Naive thymus-derived CD4-positive, alpha-beta T cell (primary cell): ENCODE measurements around the gene COL9A3. TPM values are rescaled to one million over a fixed set of nuclear protein-coding genes. Genes with fewer than 3 reads are reported as not detected.

ENCODE experiments used
- ATAC-seq: fragments of 150-1000 bp; cut with Tn5 transposase; 2 replicates; pipeline ENCODE4 v1.10.0; 2021; ENCODE audit warnings: mild to moderate bottlenecking, moderate library complexity
- CTCF ChIA-PET: fragments of 350-600 bp; sonication (Branson Sonifier 250); formaldehyde crosslinking; loops from one replicate; lab custom pipeline; 2021; ENCODE audit warnings: antibody characterized with exemption; lab: Charles Lee
- POLR2A ChIA-PET: fragments of 350-600 bp; sonication (Branson Sonifier 250); formaldehyde crosslinking; loops from one replicate; lab custom pipeline; 2021; ENCODE audit warnings: antibody characterized with exemption, inconsistent platforms; lab: Charles Lee
- DNase-seq, 9 donors: peaks; one replicate each; pipeline versions ENCODE4 v3.0.0 to v3.0.0-alpha.2; 2020 to 2022; ENCODE audit warnings: mixed read lengths in 1 of 9
- H3K27ac ChIP-seq: one replicate; pipeline ENCODE4 v1.7.0; 2013; ENCODE audit warnings: mild to moderate bottlenecking, low read depth, low read length, moderate library complexity
- H3K27me3 ChIP-seq, 2 donors: one replicate each; pipeline ENCODE4 v1.7.0; 2013; ENCODE audit warnings: low read length in 2 of 2, mild to moderate bottlenecking in 2 of 2, moderate library complexity in 2 of 2; ENCODE audit not compliant: control insufficient read depth in 2 of 2, insufficient read depth in 2 of 2
- H3K36me3 ChIP-seq, 3 experiments: 1 replicate in 2 of 3; 2 replicates in 1 of 3; pipeline ENCODE4 v1.7.0; 2013; ENCODE audit warnings: low read length in 3 of 3, mild to moderate bottlenecking in 3 of 3, moderate library complexity in 1 of 3; ENCODE audit not compliant: insufficient read depth in 3 of 3, control insufficient read depth in 2 of 3
- H3K4me1 ChIP-seq, 2 donors: one replicate each; pipeline ENCODE4 v1.7.0; 2013; ENCODE audit warnings: low read length in 2 of 2, mild to moderate bottlenecking in 2 of 2, moderate library complexity in 1 of 2; ENCODE audit not compliant: control insufficient read depth in 2 of 2, insufficient read depth in 2 of 2
- H3K4me3 ChIP-seq: 2 replicates; pipeline ENCODE4 v1.7.0; 2013; ENCODE audit warnings: mild to moderate bottlenecking, low read length
- H3K9me3 ChIP-seq, 3 experiments: 1 replicate in 2 of 3; 2 replicates in 1 of 3; pipeline ENCODE4 v1.7.0; 2013; ENCODE audit warnings: low read length in 3 of 3; ENCODE audit not compliant: control insufficient read depth in 2 of 3
- H3K27ac Mint-ChIP-seq, 9 donors: one replicate each; pipeline ENCODE4 v1.8.0; 2020 to 2022; ENCODE audit warnings: mixed read lengths in 9 of 9, mild to moderate bottlenecking in 8 of 9, moderate library complexity in 5 of 9, inconsistent platforms in 2 of 9
- H3K27me3 Mint-ChIP-seq, 5 donors: one replicate each; pipeline ENCODE4 v1.8.0; 2021 to 2022; ENCODE audit warnings: mixed read lengths in 5 of 5, mild to moderate bottlenecking in 1 of 5
- H3K36me3 Mint-ChIP-seq, 5 donors: one replicate each; pipeline ENCODE4 v1.8.0; 2020 to 2022; ENCODE audit warnings: mixed read lengths in 5 of 5, mild to moderate bottlenecking in 3 of 5, inconsistent platforms in 1 of 5
- H3K4me1 Mint-ChIP-seq, 7 donors: one replicate each; pipeline ENCODE4 v1.8.0; 2020 to 2022; ENCODE audit warnings: mixed read lengths in 7 of 7, mild to moderate bottlenecking in 3 of 7, inconsistent platforms in 1 of 7
- H3K4me3 Mint-ChIP-seq, 10 donors: one replicate each; pipeline ENCODE4 v1.8.0; 2020 to 2022; ENCODE audit warnings: mild to moderate bottlenecking in 10 of 10, mixed read lengths in 10 of 10, moderate library complexity in 6 of 10, inconsistent platforms in 2 of 10
- H3K9me3 Mint-ChIP-seq, 11 donors: one replicate each; pipeline ENCODE4 v1.8.0; 2020 to 2022; ENCODE audit warnings: mixed read lengths in 11 of 11, mild to moderate bottlenecking in 4 of 11, inconsistent platforms in 1 of 11, moderate library complexity in 1 of 11
- intact Hi-C, 2 donors: fragments of 100-400 bp; cut with micrococcal nuclease; formaldehyde crosslinking; loops; one replicate each; pipeline ENCODE4 v1.15.1; 2023
- polyA plus RNA-seq, 2 donors: library from polyadenylated mRNA; unstranded; fragments of 300-500 nt; fragmentation: Illumina TruSeq; gene quantifications; one replicate each; pipeline ENCODE4 v1.2.3, GENCODE V29; 2021
- total RNA-seq, 6 experiments: library from RNA in 5 of 6; stranded (reverse) in 5 of 6; gene quantifications; 1 replicate in 5 of 6; 2 replicates in 1 of 6; pipeline ENCODE4 v1.2.3 and lab custom pipeline; 2021 to 2026

The COL9A3 gene
- total and polyA plus RNA-seq, 7 experiments from 2014 or later = 0.32 to 0.59 TPM; not detected in 5

DNA sequence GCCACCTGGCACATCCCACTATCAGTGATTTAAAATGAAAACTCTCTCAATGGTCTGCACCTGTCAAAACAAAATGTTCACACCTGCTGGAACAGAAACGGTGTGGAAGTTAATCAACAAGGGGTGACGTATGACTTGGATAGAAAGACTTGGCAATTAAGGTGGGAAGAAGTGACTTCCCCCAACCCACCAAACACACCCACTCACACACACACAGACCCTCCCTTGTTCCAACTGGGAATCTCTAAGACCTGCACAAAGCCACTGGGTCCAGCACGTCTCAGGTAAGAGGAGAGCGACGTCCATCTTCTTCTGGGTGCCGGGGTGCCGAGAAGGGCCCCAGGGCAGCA is 69.8 kb downstream of the COL9A3 start:
- peak overlapping the region in 8 of 9 donors; percentile 20 to 90 (median 77) for H3K27ac Mint-ChIP-seq
- ChIA-PET POLR2A (interaction anchor here (0.8 to 1.1 kb wide), 3 partner anchors 13 to 25 kb away, joined by 4 read pairs; partner anchors contain the start of gene TCFL5), CTCF (interaction anchor here (0.7 kb wide), 1 partner anchor 25 kb away, joined by 3 read pairs; the partner anchor contains the start of gene TCFL5)
- H3K36me3 Mint-ChIP-seq = peaks cover under 1 to 33% (median 13%) of the 10 kb centered on the region in 5 donors
- peaks cover 12 to 35% (median 28%) of the 10 kb centered on the region in 7 donors for H3K4me1 Mint-ChIP-seq
- DNase-seq = no peak
- peaks cover 0 to 16% of the 10 kb centered on the region in 2 donors for H3K4me1 ChIP-seq
- no peak for ATAC-seq
- intact Hi-C loops = no loop called here
- H3K9me3 Mint-ChIP-seq = no peaks in the 10 kb centered on the region
- no peaks in the 10 kb centered on the region for H3K27me3 ChIP-seq
- H3K27ac ChIP-seq = no peak overlapping the region
- H3K27me3 Mint-ChIP-seq = no peaks in the 10 kb centered on the region
- H3K4me3 Mint-ChIP-seq = peak overlapping the region in 3 of 10 donors; percentile 4 to 38 (median 36)
- no peaks in the 10 kb centered on the region for H3K9me3 ChIP-seq
- H3K36me3 ChIP-seq = peaks cover 22 to 68% (median 24%) of the 10 kb centered on the region in 3 experiments
- no peak overlapping the region for H3K4me3 ChIP-seq

DNA sequence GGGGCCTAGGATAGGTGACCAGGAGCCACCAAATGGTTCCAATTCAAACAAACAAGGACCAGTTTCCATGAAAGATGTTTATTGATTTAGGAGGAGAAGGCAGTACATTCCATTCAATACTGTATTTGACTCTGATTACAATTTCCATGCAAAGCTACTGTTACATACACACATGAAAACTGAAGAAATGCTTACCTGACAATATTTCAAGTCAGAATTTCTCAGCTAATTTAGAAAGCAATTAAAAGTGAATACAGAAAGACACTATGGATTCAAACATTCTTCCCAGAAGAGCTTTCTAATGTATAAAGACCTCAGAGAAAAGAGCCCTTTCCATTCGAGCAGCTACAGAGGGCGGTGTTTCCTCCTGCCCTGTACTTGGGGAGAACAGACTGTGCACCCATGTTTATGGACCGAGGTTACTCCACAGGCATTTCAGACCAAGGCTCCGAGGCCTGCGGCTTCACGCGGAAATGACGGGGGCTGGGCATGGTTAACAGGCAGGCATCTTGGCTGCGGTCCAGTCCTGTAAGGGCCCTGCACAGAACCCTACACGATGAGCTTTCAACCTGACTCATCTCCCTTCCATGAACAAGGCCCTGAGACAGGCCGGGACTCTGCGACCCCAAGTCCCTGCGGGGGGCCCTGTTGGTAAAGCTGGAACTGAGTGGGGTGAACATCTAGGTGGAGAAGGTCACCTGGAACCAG is 70.5 kb downstream of the COL9A3 start:
- ChIA-PET POLR2A (interaction anchor here (0.9 to 1.1 kb wide), 3 partner anchors 12 to 25 kb away, joined by 4 read pairs; partner anchors contain the start of gene TCFL5), CTCF (interaction anchor here (0.7 to 1.3 kb wide), 3 partner anchors 10 to 26 kb away, joined by 3 read pairs; partner anchors contain the start of gene TCFL5)
- Mint-ChIP-seq H3K27me3 (no peaks in the 10 kb centered on the region), H3K27ac (peak overlapping the region; percentile 14 to 80 (median 61)), H3K4me1 (peaks cover 12 to 42% (median 34%) of the 10 kb centered on the region in 7 donors), H3K9me3 (no peaks in the 10 kb centered on the region), H3K4me3 (peak overlapping the region in 3 of 10 donors; percentile 15 to 19 (median 18)), H3K36me3 (peaks cover 0 to 33% (median 15%) of the 10 kb centered on the region in 5 donors)
- no peaks in the 10 kb centered on the region for H3K9me3 ChIP-seq
- H3K27me3 ChIP-seq = no peaks in the 10 kb centered on the region
- H3K4me1 ChIP-seq = peaks cover 0 to 22% of the 10 kb centered on the region in 2 donors
- no peak overlapping the region for H3K27ac ChIP-seq
- peaks cover 27 to 68% (median 30%) of the 10 kb centered on the region in 3 experiments for H3K36me3 ChIP-seq
- peak; percentile 69 for ATAC-seq
- H3K4me3 ChIP-seq = no peak overlapping the region
- peak in 4 of 9 donors; percentile 27 to 55 (median 48) for DNase-seq
- intact Hi-C loops = no loop called here

DNA sequence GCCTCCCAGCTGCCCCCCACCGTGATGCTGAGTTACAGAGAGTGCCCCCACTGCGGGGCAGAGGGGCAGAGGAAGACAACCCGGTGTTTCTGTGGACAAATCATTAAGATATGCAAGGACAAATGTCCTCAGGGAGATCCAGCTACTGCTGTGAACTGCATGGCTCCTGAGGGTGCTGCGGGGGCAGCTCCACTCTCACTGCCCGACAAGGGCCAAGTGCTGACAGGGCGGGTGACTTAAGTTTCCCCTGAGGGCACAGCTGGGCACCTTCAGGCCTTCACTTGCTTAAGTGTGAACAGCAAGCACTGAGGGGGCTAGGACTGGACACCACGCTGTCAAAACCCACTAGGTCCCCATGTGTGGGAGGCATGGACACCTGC is 71.0 kb downstream of the COL9A3 start:
- peaks cover 0 to 39% (median 21%) of the 10 kb centered on the region in 5 donors for H3K36me3 Mint-ChIP-seq
- intact Hi-C loops = no loop called here
- peaks cover 0 to 27% of the 10 kb centered on the region in 2 donors for H3K4me1 ChIP-seq
- peak overlapping the region in 7 of 9 donors; percentile 14 to 77 (median 60) for H3K27ac Mint-ChIP-seq
- H3K27me3 Mint-ChIP-seq = no peaks in the 10 kb centered on the region
- ChIA-PET POLR2A (interaction anchor here (0.9 to 1.1 kb wide), 3 partner anchors 12 to 26 kb away, joined by 4 read pairs; partner anchors contain the start of gene TCFL5), CTCF (interaction anchor here (0.8 to 1.3 kb wide), 2 partner anchors 11 to 15 kb away, joined by 3 read pairs; no protein-coding TSS in a partner anchor)
- no peak overlapping the region for H3K4me3 ChIP-seq
- no peaks in the 10 kb centered on the region for H3K9me3 ChIP-seq
- no peaks in the 10 kb centered on the region for H3K27me3 ChIP-seq
- peaks cover 12 to 47% (median 40%) of the 10 kb centered on the region in 7 donors for H3K4me1 Mint-ChIP-seq
- peak overlapping the region in 3 of 10 donors; percentile 15 to 19 (median 18) for H3K4me3 Mint-ChIP-seq
- DNase-seq = no peak
- no peak overlapping the region for H3K27ac ChIP-seq
- peaks cover 30 to 72% (median 35%) of the 10 kb centered on the region in 3 experiments for H3K36me3 ChIP-seq
- no peak for ATAC-seq
- no peaks in the 10 kb centered on the region for H3K9me3 Mint-ChIP-seq

DNA sequence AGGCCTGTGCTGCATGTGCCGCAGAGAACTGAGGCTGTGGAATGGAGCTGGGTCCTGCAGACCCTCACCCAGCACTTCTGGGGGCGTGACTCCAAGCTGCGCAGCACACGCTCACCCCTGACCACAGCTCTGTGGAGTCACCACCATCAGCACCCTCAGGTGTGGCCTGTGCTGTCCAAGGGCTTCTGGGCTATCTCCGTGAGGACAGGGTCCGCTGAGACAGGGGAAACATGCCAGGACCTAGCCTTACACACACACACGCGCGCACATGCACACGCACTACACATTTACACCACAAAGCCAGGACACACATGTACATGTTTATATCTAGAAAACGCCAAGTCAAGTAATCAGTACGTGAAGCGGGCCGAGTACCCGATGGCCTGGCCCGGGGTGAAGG is 71.6 kb downstream of the COL9A3 start:
- H3K36me3 Mint-ChIP-seq = peaks cover 0 to 42% (median 22%) of the 10 kb centered on the region in 5 donors
- peak overlapping the region in 3 of 9 donors; percentile 6 to 72 (median 68) for H3K27ac Mint-ChIP-seq
- Histone ChIP-seq H3K36me3 (peaks cover 31 to 73% (median 41%) of the 10 kb centered on the region in 3 experiments), H3K4me1 (peaks cover 0 to 28% of the 10 kb centered on the region in 2 donors), H3K4me3 (no peak overlapping the region), H3K9me3 (no peaks in the 10 kb centered on the region), H3K27me3 (no peaks in the 10 kb centered on the region), H3K27ac (no peak overlapping the region)
- H3K9me3 Mint-ChIP-seq = no peaks in the 10 kb centered on the region
- POLR2A ChIA-PET = no interaction called here
- DNase-seq (no peak), ATAC-seq (no peak)
- intact Hi-C loops = no loop called here
- CTCF ChIA-PET = interaction anchor here (0.6 to 1.3 kb wide), 2 partner anchors 16 to 99 kb away, joined by 3 to 4 read pairs; no protein-coding TSS in a partner anchor
- H3K4me1 Mint-ChIP-seq = peaks cover 12 to 53% (median 45%) of the 10 kb centered on the region in 7 donors
- H3K4me3 Mint-ChIP-seq = no peak overlapping the region
- no peaks in the 10 kb centered on the region for H3K27me3 Mint-ChIP-seq

DNA sequence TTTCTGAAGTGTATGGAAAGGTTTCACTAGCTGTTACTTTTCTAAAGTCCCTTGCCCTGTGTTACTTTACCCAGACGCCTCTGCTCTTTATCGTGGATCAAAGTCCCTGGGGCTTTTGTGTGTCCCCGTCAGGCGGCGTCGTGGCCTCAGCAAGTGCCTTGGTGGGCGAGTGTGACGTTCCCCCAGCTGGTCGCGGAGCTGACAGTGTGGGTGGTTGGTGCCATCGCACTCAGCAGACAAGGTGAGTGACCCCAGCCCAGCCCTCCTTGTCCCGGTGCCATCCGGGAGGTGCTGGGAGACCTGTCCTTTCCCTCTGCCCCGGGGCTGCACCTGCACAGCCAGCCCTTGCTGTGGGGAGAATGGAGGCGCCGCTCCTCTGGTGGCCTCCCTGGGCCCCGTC is 72.1 kb downstream of the COL9A3 start:
- Mint-ChIP-seq H3K4me3 (no peak overlapping the region), H3K36me3 (peaks cover 0 to 47% (median 22%) of the 10 kb centered on the region in 5 donors), H3K27ac (peak overlapping the region in 1 of 9 donors; percentile 72), H3K4me1 (peaks cover 12 to 56% (median 48%) of the 10 kb centered on the region in 7 donors), H3K9me3 (no peaks in the 10 kb centered on the region), H3K27me3 (no peaks in the 10 kb centered on the region)
- intact Hi-C loops = no loop called here
- Histone ChIP-seq H3K27ac (no peak overlapping the region), H3K4me1 (peaks cover 0 to 32% of the 10 kb centered on the region in 2 donors), H3K27me3 (no peaks in the 10 kb centered on the region), H3K36me3 (peaks cover 36 to 78% (median 46%) of the 10 kb centered on the region in 3 experiments), H3K4me3 (no peak overlapping the region), H3K9me3 (no peaks in the 10 kb centered on the region)
- POLR2A ChIA-PET = interaction anchor here (0.7 to 1.7 kb wide), 3 partner anchors 11 to 27 kb away, joined by 3 to 5 read pairs (median 3); partner anchors contain the start of gene TCFL5
- DNase-seq = no peak
- ATAC-seq = no peak
- CTCF ChIA-PET = no interaction called here

DNA sequence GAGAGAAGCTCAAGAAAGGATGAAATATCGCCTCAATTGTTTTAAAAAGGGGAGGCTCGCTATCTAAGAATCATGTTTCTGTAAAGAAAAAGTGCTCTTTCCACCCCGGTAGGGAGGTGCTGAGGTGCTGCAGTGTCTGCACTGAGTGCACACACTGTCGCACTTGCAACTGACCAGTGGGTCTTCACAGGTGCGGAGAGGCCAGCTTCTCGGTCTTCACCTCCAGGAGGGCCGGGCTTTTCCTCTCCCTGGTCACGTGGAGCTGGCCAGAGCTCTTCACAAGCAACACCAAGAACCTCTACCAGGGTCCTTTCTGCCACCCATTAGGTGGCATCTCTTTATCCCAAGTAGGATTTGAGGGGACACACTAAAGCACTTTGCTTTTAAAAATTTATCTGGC is 72.6 kb downstream of the COL9A3 start:
- POLR2A ChIA-PET = interaction anchor here (0.7 to 1.7 kb wide), 3 partner anchors 11 to 28 kb away, joined by 3 to 5 read pairs (median 3); partner anchors contain the start of gene TCFL5
- peak overlapping the region in 1 of 9 donors; percentile 28 for H3K27ac Mint-ChIP-seq
- H3K4me3 Mint-ChIP-seq = no peak overlapping the region
- no peak overlapping the region for H3K4me3 ChIP-seq
- peaks cover 12 to 56% (median 48%) of the 10 kb centered on the region in 7 donors for H3K4me1 Mint-ChIP-seq
- H3K27me3 Mint-ChIP-seq = no peaks in the 10 kb centered on the region
- H3K36me3 ChIP-seq = peaks cover 41 to 83% (median 51%) of the 10 kb centered on the region in 3 experiments
- no peak for ATAC-seq
- intact Hi-C loops = no loop called here
- H3K4me1 ChIP-seq = peaks cover 0 to 32% of the 10 kb centered on the region in 2 donors
- no peaks in the 10 kb centered on the region for H3K9me3 Mint-ChIP-seq
- no peak overlapping the region for H3K27ac ChIP-seq
- peaks cover 0 to 52% (median 22%) of the 10 kb centered on the region in 5 donors for H3K36me3 Mint-ChIP-seq
- CTCF ChIA-PET = interaction anchor here (0.5 to 1.4 kb wide), 3 partner anchors 10 to 32 kb away, joined by 3 to 7 read pairs (median 5); no protein-coding TSS in a partner anchor
- no peaks in the 10 kb centered on the region for H3K9me3 ChIP-seq
- no peak for DNase-seq
- no peaks in the 10 kb centered on the region for H3K27me3 ChIP-seq
